Caco-2 (cell line): Measurements from ENCODE around the gene POM121C. TPM values are rescaled to one million over a fixed set of nuclear protein-coding genes. Genes with fewer than 3 reads are reported as not detected.
"Not testable (repeated sequence)": the region's sequence is repeated elsewhere in the genome, so short reads cannot be mapped to it uniquely, and the experiment has no call there.

Experiments
- BruUV-seq: library from RNA; stranded (reverse); fragments of 400-500 nt; replicated peaks from 2 replicates; lab custom pipeline; 2021; lab: Mats Ljungman, UMichigan
- CTCF ChIA-PET: fragments of 300-600 bp; sonication (Branson Sonifier 250); formaldehyde crosslinking; loops from one replicate; lab custom pipeline; 2022; ENCODE audit warnings: antibody characterized with exemption; lab: Charles Lee
- POLR2A ChIA-PET: fragments of 300-600 bp; sonication (Branson Sonifier 250); formaldehyde crosslinking; loops from one replicate; lab custom pipeline; 2022; ENCODE audit warnings: antibody characterized with exemption; lab: Charles Lee
- DNase-seq, 2 experiments: peaks; one replicate each; pipeline versions ENCODE4 v3.0.0 to v3.0.0-alpha.2; 2020 to 2022
- H3K27me3 ChIP-seq: replicated peaks from 2 replicates; pipeline ENCODE4 v1.6.0; 2011; ENCODE audit warnings: low read length; ENCODE audit not compliant: control insufficient read depth, insufficient read depth
- H3K36me3 ChIP-seq: 2 replicates; pipeline ENCODE4 v1.5.1; 2011; ENCODE audit warnings: low read length; ENCODE audit not compliant: control insufficient read depth, insufficient read depth
- H3K4me1 ChIP-seq: fragments of 250-450 bp; sonication (Bioruptor Pico); 2 replicates; pipeline ENCODE4 v1.5.1; 2020; ENCODE audit warnings: mild to moderate bottlenecking
- H3K4me3 ChIP-seq: 2 replicates; pipeline ENCODE4 v1.5.1; 2011; ENCODE audit warnings: low read depth, mild to moderate bottlenecking, control low read depth, low read length
- H3K9me3 ChIP-seq: fragments of 250-450 bp; sonication (Bioruptor Pico); 2 replicates; pipeline ENCODE4 v1.5.1; 2020; ENCODE audit warnings: mild to moderate bottlenecking, moderate library complexity
- H3K27ac Mint-ChIP-seq: one replicate; pipeline ENCODE4 v1.8.0; 2022; ENCODE audit warnings: mixed read lengths; ENCODE audit not compliant: unreplicated experiment
- H3K27me3 Mint-ChIP-seq: one replicate; pipeline ENCODE4 v1.8.0; 2022; ENCODE audit warnings: mixed read lengths; ENCODE audit not compliant: insufficient read depth, unreplicated experiment
- H3K36me3 Mint-ChIP-seq: one replicate; pipeline ENCODE4 v1.8.0; 2022; ENCODE audit warnings: mild to moderate bottlenecking, mixed read lengths; ENCODE audit not compliant: insufficient read depth, unreplicated experiment
- H3K4me1 Mint-ChIP-seq: one replicate; pipeline ENCODE4 v1.8.0; 2022; ENCODE audit warnings: low read depth, mixed read lengths; ENCODE audit not compliant: unreplicated experiment
- H3K4me3 Mint-ChIP-seq: one replicate; pipeline ENCODE4 v1.8.0; 2022; ENCODE audit warnings: mild to moderate bottlenecking, moderate library complexity, mixed read lengths; ENCODE audit not compliant: unreplicated experiment
- H3K9me3 Mint-ChIP-seq: one replicate; pipeline ENCODE4 v1.8.0; 2022; ENCODE audit warnings: mixed read lengths; ENCODE audit not compliant: unreplicated experiment
- intact Hi-C: fragments of 100-400 bp; cut with micrococcal nuclease; formaldehyde crosslinking; loops from one replicate; pipeline ENCODE4 v1.10.0; 2022; ENCODE audit not compliant: unreplicated experiment
- total RNA-seq: library from RNA; stranded (reverse); gene quantifications from 2 replicates; pipeline ENCODE4 v1.2.3, GENCODE V29; 2022

The POM121C gene
- total RNA-seq, 1 experiment from 2014 or later = 68.9 TPM

GRCh38 chr7:75439000-75439399 lies 47.1 kb downstream of the POM121C start:
- H3K36me3 Mint-ChIP-seq = peaks cover 71% of the 10 kb centered on the region
- BruUV-seq = not testable (repeated sequence)

GRCh38 chr7:75423481-75423880 lies 62.6 kb downstream of the POM121C start:
- CTCF ChIA-PET, H3K36me3 ChIP-seq: not testable (repeated sequence)

More at GRCh38 chr7:75439000-75439399, 47.1 kb downstream of the POM121C start:
- H3K36me3 ChIP-seq, H3K27me3 ChIP-seq, H3K9me3 Mint-ChIP-seq, H3K9me3 ChIP-seq, intact Hi-C loops, DNase-seq, H3K27me3 Mint-ChIP-seq, POLR2A ChIA-PET, H3K4me3 ChIP-seq, H3K4me1 Mint-ChIP-seq, H3K4me1 ChIP-seq, CTCF ChIA-PET, H3K27ac Mint-ChIP-seq, H3K4me3 Mint-ChIP-seq: not testable (repeated sequence)

GRCh38 chr7:75421798-75422710 lies 64.0 kb downstream of the POM121C start:
- H3K9me3 ChIP-seq, H3K4me3 Mint-ChIP-seq, DNase-seq, POLR2A ChIA-PET, H3K27me3 Mint-ChIP-seq, intact Hi-C loops, H3K27ac Mint-ChIP-seq, H3K4me1 ChIP-seq, CTCF ChIA-PET, H3K9me3 Mint-ChIP-seq, H3K36me3 ChIP-seq, H3K4me3 ChIP-seq, H3K27me3 ChIP-seq, H3K4me1 Mint-ChIP-seq: not testable (repeated sequence)
- H3K36me3 Mint-ChIP-seq = peaks cover 45% of the 10 kb centered on the region
- TSS peak; percentile 12 for BruUV-seq

More at GRCh38 chr7:75423481-75423880, 62.6 kb downstream of the POM121C start:
- H3K27me3 ChIP-seq, DNase-seq, H3K9me3 Mint-ChIP-seq, H3K4me1 Mint-ChIP-seq, intact Hi-C loops, H3K4me3 ChIP-seq, BruUV-seq, H3K27ac Mint-ChIP-seq, H3K27me3 Mint-ChIP-seq, H3K4me1 ChIP-seq, H3K9me3 ChIP-seq, POLR2A ChIA-PET, H3K4me3 Mint-ChIP-seq: not testable (repeated sequence)
- H3K36me3 Mint-ChIP-seq = peaks cover 46% of the 10 kb centered on the region

- Mint-ChIP-seq H3K4me3 (peak overlapping the region; percentile 48), H3K36me3 (peaks cover 63% of the 10 kb centered on the region)
- H3K4me3 ChIP-seq, H3K27ac Mint-ChIP-seq, H3K27me3 Mint-ChIP-seq, CTCF ChIA-PET, H3K27me3 ChIP-seq, intact Hi-C loops, H3K36me3 ChIP-seq, H3K4me1 Mint-ChIP-seq, H3K9me3 Mint-ChIP-seq, H3K9me3 ChIP-seq, BruUV-seq, POLR2A ChIA-PET, H3K4me1 ChIP-seq: not testable (repeated sequence)
- DNase-seq = peak in 1 of 2 experiments; percentile 13
Observed at GRCh38 chr7:75420152-75420551, 65.9 kb downstream of the POM121C start.

- H3K4me1 Mint-ChIP-seq, H3K27me3 ChIP-seq, H3K27me3 Mint-ChIP-seq, POLR2A ChIA-PET, H3K36me3 ChIP-seq, H3K9me3 Mint-ChIP-seq, H3K9me3 ChIP-seq, BruUV-seq, intact Hi-C loops, H3K4me3 ChIP-seq, H3K4me1 ChIP-seq, CTCF ChIA-PET, H3K27ac Mint-ChIP-seq: not testable (repeated sequence)
- Mint-ChIP-seq H3K36me3 (peaks cover 67% of the 10 kb centered on the region), H3K4me3 (peak overlapping the region; percentile 48)
- peak in 1 of 2 experiments; percentile 32 for DNase-seq
Observed at GRCh38 chr7:75419693-75420092, 66.4 kb downstream of the POM121C start.

GRCh38 chr7:75419210-75419609 lies 66.9 kb downstream of the POM121C start:
- H3K36me3 ChIP-seq, H3K4me1 Mint-ChIP-seq, H3K4me3 Mint-ChIP-seq, H3K9me3 Mint-ChIP-seq, intact Hi-C loops, POLR2A ChIA-PET, H3K4me3 ChIP-seq, H3K27me3 ChIP-seq, H3K27me3 Mint-ChIP-seq, H3K4me1 ChIP-seq, BruUV-seq, CTCF ChIA-PET, H3K9me3 ChIP-seq, H3K27ac Mint-ChIP-seq: not testable (repeated sequence)
- peaks cover 62% of the 10 kb centered on the region for H3K36me3 Mint-ChIP-seq
- peak in 1 of 2 experiments; percentile 24 for DNase-seq
